Transverse colon (tissue), 4 donors: ENCODE measurements around the gene RNU6-1. TPM values are rescaled to one million over a fixed set of nuclear protein-coding genes. Genes with fewer than 3 reads are reported as not detected.

ENCODE experiments used
- DNase-seq: peaks from one replicate; pipeline ENCODE4 v3.0.0-alpha.2; 2019
- H3K27ac ChIP-seq, 4 donors: fragments of 200-600 bp; sonication (generic); 2 replicates each; pipeline ENCODE4 v1.5.1; 2016 to 2018; ENCODE audit warnings: inconsistent platforms in 4 of 4
- H3K27me3 ChIP-seq: fragments of 200-600 bp; sonication (generic); 2 replicates; pipeline ENCODE4 v1.5.1; 2017; ENCODE audit warnings: inconsistent platforms
- H3K36me3 ChIP-seq, 4 donors: fragments of 200-600 bp; sonication (generic); 2 replicates each; pipeline ENCODE4 v1.5.1; 2017 to 2019; ENCODE audit warnings: inconsistent platforms in 4 of 4
- H3K4me1 ChIP-seq, 4 donors: fragments of 200-600 bp; sonication (generic); 2 replicates each; pipeline ENCODE4 v1.5.1; 2017 to 2020; ENCODE audit warnings: inconsistent platforms in 4 of 4
- H3K4me3 ChIP-seq, 4 donors: fragments of 200-600 bp; sonication (generic); 1 replicate in 1 of 4; 2 replicates in 3 of 4; pipeline versions ENCODE4 v1.5.1 to v1.6.1; 2017 to 2019; ENCODE audit warnings: inconsistent platforms in 4 of 4
- H3K9me3 ChIP-seq, 2 donors: fragments of 200-600 bp; sonication (generic); 2 replicates each; pipeline ENCODE4 v1.5.1; 2017 to 2019; ENCODE audit warnings: inconsistent platforms in 2 of 2
- EP300 ChIP-seq: sonication (generic); formaldehyde crosslinking; IDR thresholded peaks from one replicate; pipeline ENCODE4 v1.6.1; 2017; ENCODE audit warnings: antibody characterized with exemption, low read depth
- POLR2A ChIP-seq: fragments of 450-650 bp; IDR thresholded peaks from one replicate; pipeline ENCODE4 v1.6.1; 2016; ENCODE audit warnings: antibody characterized with exemption, mild to moderate bottlenecking, moderate library complexity
- POLR2AphosphoS5 ChIP-seq, 3 donors: sonication (generic); formaldehyde crosslinking; IDR thresholded peaks; one replicate each; pipeline ENCODE4 v1.6.1; 2016; ENCODE audit warnings: antibody characterized with exemption in 3 of 3
- WGBS, 2 donors: methylation state at CpG; one replicate each; pipeline ENCODE4 v1.1.5; 2018; ENCODE audit warnings: low coverage in 1 of 2; 5-methylcytosine and 5-hydroxymethylcytosine counted together
- in situ Hi-C, 4 donors: fragments of 200-750 bp; cut with MboI; loops; one replicate each; pipeline versions ENCODE4 v1.15.0 to v1.15.1; 2017; ENCODE audit warnings: low sequenced_read_pairs in 3 of 4, low pct_ligation_motif_present in 1 of 4, low pct_unique_long_range_greater_than_20kb in 1 of 4
- intact Hi-C: fragments of 100-400 bp; cut with DNase I; formaldehyde crosslinking; loops from one replicate; pipeline ENCODE4 v1.15.1; 2023; ENCODE audit warnings: low total_unique reads
- total RNA-seq, 4 donors: library from RNA; depleted of rRNA; stranded (reverse); fragments of >200 nt; gene quantifications; one replicate each; pipeline ENCODE4 v1.1.0, GENCODE V29; 2016
- TF ChIP-seq, protein P1 (sequence below), 5 experiments: fragments of 200-600 bp in 3 of 5; fragments of 450-650 bp in 2 of 5; sonication (generic) in 3 of 5; IDR thresholded peaks; 1 replicate in 2 of 5; 2 replicates in 3 of 5; pipeline ENCODE4 v1.5.1; 2016 to 2017; ENCODE audit warnings: antibody characterized with exemption in 5 of 5, inconsistent platforms in 3 of 5, mild to moderate bottlenecking in 2 of 5, moderate library complexity in 1 of 5

The RNU6-1 gene
- total RNA-seq, 4 donors from 2014 or later: not detected

DNA sequence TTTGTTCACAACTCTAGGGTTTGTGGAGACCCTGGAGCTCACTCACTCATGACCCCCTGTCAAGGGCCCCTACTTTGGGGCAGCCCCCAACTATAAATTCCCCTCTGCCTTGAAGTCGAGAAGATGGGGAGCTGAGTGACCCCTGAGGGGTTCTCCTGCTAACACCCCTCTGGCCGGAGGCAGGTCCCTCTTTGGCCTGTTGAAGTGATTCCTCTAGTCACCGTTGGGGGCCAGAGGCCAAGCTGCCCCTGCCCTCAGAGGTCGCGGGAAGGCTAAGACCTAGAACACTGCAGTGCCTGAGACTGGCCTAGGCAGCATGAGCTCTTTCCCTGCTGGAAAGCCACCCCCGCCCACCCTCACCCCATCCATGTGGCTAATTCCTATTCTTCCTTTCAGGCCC is 30.0 kb downstream of the RNU6-1 start:
- TF ChIP-seq POLR2AphosphoS5 (IDR thresholded peaks at IDR 0.05) (no peak), POLR2A (no peak), EP300 (no peak)
- TF ChIP-seq, protein P1, sequence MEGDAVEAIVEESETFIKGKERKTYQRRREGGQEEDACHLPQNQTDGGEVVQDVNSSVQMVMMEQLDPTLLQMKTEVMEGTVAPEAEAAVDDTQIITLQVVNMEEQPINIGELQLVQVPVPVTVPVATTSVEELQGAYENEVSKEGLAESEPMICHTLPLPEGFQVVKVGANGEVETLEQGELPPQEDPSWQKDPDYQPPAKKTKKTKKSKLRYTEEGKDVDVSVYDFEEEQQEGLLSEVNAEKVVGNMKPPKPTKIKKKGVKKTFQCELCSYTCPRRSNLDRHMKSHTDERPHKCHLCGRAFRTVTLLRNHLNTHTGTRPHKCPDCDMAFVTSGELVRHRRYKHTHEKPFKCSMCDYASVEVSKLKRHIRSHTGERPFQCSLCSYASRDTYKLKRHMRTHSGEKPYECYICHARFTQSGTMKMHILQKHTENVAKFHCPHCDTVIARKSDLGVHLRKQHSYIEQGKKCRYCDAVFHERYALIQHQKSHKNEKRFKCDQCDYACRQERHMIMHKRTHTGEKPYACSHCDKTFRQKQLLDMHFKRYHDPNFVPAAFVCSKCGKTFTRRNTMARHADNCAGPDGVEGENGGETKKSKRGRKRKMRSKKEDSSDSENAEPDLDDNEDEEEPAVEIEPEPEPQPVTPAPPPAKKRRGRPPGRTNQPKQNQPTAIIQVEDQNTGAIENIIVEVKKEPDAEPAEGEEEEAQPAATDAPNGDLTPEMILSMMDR (IDR thresholded peaks at IDR 0.05): no peak
- no peaks in the 10 kb centered on the region for H3K9me3 ChIP-seq
- no peaks in the 10 kb centered on the region for H3K36me3 ChIP-seq
- H3K27ac ChIP-seq: no peak overlapping the region
- DNase-seq: no peak
- no peak overlapping the region for H3K4me3 ChIP-seq
- no peaks in the 10 kb centered on the region for H3K4me1 ChIP-seq
- intact Hi-C loops: no loop called here
- in situ Hi-C loops: loop anchor here in 1 of 4 donors (25.0 kb wide), 1 partner anchor 348 kb away; no protein-coding TSS in a partner anchor
- no peaks in the 10 kb centered on the region for H3K27me3 ChIP-seq
- 85% methylated on average over 6 of the region's 6 CpGs; no CpG with 5 or more reads in 1 of the 2 donors for WGBS, 2 donors

DNA sequence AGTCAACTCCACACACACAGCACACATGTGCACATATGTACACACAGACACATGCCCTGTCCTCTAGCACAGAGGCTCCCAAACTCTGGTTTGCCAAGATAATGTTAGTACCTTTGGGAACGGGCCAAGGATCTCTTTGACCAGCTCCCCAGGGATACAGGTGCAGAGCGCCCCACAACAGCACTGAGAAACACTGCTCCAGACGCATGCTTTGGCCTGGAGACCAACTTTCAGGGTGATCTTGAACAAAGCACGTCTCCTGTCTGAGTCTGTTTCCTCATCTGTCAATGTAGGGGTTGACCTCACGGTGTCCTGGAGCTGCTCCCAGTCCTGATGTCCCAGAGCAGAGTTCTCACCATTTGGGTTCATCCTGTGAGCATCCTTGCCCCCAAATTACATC is 30.4 kb downstream of the RNU6-1 start:
- 91% methylated on average over 5 of the region's 5 CpGs; no CpG with 5 or more reads in 1 of the 2 donors for WGBS, 2 donors
- in situ Hi-C loops: loop anchor here in 1 of 4 donors (25.0 kb wide), 1 partner anchor 347 kb away; no protein-coding TSS in a partner anchor
- Histone ChIP-seq H3K4me1 (no peaks in the 10 kb centered on the region), H3K27ac (no peak overlapping the region), H3K27me3 (no peaks in the 10 kb centered on the region), H3K36me3 (no peaks in the 10 kb centered on the region), H3K9me3 (no peaks in the 10 kb centered on the region), H3K4me3 (no peak overlapping the region)
- DNase-seq: no peak
- intact Hi-C loops: no loop called here
- no peak for TF ChIP-seq POLR2AphosphoS5 (IDR thresholded peaks at IDR 0.05)
- TF ChIP-seq, protein P1 (IDR thresholded peaks at IDR 0.05): no peak
- no peak for TF ChIP-seq EP300

DNA sequence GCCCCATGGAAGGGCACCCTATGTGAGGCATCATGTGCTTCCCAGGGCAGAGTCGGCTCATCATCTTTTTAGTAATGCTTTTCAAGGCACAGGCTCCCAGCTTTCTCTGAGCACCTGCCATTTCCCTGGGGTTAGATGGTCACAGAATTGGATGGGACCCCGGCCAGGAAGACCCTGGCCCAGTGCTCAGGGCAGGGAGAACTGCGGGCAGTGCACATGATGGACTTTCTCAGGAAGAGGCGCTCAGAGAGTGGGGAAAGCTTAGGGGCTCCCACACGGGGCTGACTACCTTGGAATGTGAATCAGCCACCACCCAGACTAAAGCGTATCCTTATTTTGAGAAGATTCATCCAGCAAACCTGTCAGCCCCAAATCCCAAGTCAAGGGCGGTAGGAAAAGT is 31.0 kb downstream of the RNU6-1 start:
- no peaks in the 10 kb centered on the region for H3K4me1 ChIP-seq
- intact Hi-C loops: no loop called here
- no peak for TF ChIP-seq POLR2AphosphoS5 (IDR thresholded peaks at IDR 0.05)
- TF ChIP-seq, protein P1 (IDR thresholded peaks at IDR 0.05): no peak
- TF ChIP-seq EP300: no peak
- TF ChIP-seq POLR2A: no peak
- no peak overlapping the region for H3K4me3 ChIP-seq
- DNase-seq: no peak
- no peaks in the 10 kb centered on the region for H3K36me3 ChIP-seq
- 94 to 100% methylated on average over 4 to 7 of the region's 7 CpGs for WGBS, 2 donors
- in situ Hi-C loops: loop anchor here in 1 of 4 donors (25.0 kb wide), 1 partner anchor 347 kb away; no protein-coding TSS in a partner anchor
- no peaks in the 10 kb centered on the region for H3K9me3 ChIP-seq
- H3K27me3 ChIP-seq: no peaks in the 10 kb centered on the region
- H3K27ac ChIP-seq: no peak overlapping the region

DNA sequence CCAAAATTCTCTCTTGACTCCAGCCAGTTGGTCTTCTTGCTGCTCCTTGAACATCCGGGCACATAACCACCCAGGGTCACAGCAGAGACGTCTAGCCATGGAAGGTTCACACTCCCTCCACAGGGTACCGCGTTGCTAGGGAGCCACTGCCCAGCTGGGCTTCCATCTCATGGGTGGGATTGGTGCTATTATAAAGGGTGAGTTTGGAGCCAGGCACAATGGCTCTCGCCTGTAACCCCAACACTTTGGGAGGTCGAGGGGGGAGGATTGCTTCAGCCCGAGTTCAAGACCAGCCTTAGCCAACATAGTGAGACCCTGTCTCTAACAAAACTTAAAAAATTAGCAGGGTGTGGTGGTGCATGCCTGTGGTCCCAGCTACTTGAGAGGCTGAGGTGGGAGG is 32.0 kb downstream of the RNU6-1 start:
- intact Hi-C loops: no loop called here
- Histone ChIP-seq H3K27me3 (no peaks in the 10 kb centered on the region), H3K36me3 (no peaks in the 10 kb centered on the region), H3K4me3 (no peak overlapping the region), H3K9me3 (no peaks in the 10 kb centered on the region), H3K4me1 (no peaks in the 10 kb centered on the region), H3K27ac (no peak overlapping the region)
- in situ Hi-C loops: loop anchor here in 1 of 4 donors (25.0 kb wide), 1 partner anchor 346 kb away; no protein-coding TSS in a partner anchor
- no peak for DNase-seq
- TF ChIP-seq POLR2A (no peak), EP300 (no peak), POLR2AphosphoS5 (IDR thresholded peaks at IDR 0.05) (no peak)
- TF ChIP-seq, protein P1 (IDR thresholded peaks at IDR 0.05): no peak
- 97% methylated on average over 7 of the region's 7 CpGs; no CpG with 5 or more reads in 1 of the 2 donors for WGBS, 2 donors
